Heart left ventricle (tissue), 13 donors: ENCODE results near the gene JUP.

Experiments
- POLR2A ChIP-seq, 2 donors: fragments of 450-650 bp; IDR thresholded peaks; one replicate each; pipeline ENCODE4 v1.6.1; 2017; ENCODE audit warnings: antibody characterized with exemption in 2 of 2, mild to moderate bottlenecking in 2 of 2, moderate library complexity in 2 of 2
- TF ChIP-seq, protein P1 (sequence below), 12 donors: fragments of 200-600 bp; sonication (generic) in 4 of 12; IDR thresholded peaks; one replicate each; pipeline versions ENCODE4 v1.5.0 to v1.8.0; 2018 to 2022; ENCODE audit warnings: antibody characterized with exemption in 12 of 12, mild to moderate bottlenecking in 5 of 12
- donor health status: ischemic (EF 13 %, LVEDD 7.1; RV severe dilation, severe dysfunction).
- donor health status: DM: no; HTN: yes; CAD: no.
- donor health status: DM: no; HTN: no; CAD: no.
- donor health status: ischemic (EF 25% LVEDD 6.9; RV normal size, moderate dysfunction).
- donor health status: ischemic (EF 25% LVEDD 5.7; RV mildly dilated, moderate dysfunction).
- donor health status: ischemic (EF 35%, LVEDD 5.7; RV mildly dilated, moderate dysfunction).
- donor health status: nonischemic (EF 11% LVEDD 7.7; RV severe dilation, severe dysfunction).
- donor health status: DM: yes; HTN: yes; CAD: no.
- donor health status: PGD.
- donor health status: ischemic (EF 29% LVEDD 5.4; RV normal size, mild dysfunction).
- donor health status: nonischemic (EF 23%, LVEDD 6.1; RV moderate dilation, normal function).

DNA sequence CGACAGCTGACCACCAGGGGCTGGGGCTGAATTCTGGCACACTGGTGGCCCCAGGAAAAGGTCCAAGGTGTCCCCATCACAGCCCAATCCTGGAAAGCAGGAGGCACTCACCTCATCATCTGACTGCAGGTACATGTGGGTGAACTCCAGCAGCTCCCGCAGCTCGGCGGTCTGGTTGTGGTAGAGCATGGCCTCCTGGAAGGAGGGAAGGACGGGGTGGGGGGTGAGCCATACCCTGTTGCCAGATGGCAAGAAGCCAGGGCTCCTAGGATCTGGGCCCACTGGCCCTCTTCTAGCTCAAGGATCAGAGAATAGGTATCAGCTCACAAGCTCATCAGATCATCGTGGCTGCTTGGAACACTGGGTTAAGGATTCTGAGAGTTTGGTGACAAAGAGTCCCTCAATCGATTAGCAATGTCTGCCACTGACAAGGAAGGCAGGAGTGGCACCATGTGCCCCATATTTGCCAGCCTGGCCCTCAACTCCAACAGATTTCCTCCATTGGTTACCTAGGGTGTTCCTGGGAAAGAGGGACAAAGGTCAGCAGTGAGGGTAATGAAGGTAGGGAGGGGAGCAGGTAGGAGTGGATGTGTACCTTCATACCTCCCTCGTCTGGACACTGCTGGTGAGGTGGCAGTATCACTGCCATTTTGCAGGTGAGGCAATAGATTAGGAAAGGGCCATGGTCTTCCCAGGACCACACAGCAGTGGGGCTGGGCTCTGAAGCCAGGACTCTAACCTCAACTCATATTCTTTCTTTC lies 20.4 kb upstream of the JUP start:
- TF ChIP-seq, protein P1, sequence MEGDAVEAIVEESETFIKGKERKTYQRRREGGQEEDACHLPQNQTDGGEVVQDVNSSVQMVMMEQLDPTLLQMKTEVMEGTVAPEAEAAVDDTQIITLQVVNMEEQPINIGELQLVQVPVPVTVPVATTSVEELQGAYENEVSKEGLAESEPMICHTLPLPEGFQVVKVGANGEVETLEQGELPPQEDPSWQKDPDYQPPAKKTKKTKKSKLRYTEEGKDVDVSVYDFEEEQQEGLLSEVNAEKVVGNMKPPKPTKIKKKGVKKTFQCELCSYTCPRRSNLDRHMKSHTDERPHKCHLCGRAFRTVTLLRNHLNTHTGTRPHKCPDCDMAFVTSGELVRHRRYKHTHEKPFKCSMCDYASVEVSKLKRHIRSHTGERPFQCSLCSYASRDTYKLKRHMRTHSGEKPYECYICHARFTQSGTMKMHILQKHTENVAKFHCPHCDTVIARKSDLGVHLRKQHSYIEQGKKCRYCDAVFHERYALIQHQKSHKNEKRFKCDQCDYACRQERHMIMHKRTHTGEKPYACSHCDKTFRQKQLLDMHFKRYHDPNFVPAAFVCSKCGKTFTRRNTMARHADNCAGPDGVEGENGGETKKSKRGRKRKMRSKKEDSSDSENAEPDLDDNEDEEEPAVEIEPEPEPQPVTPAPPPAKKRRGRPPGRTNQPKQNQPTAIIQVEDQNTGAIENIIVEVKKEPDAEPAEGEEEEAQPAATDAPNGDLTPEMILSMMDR (IDR thresholded peaks at IDR 0.05) = no peak
- no peak for TF ChIP-seq POLR2A (IDR thresholded peaks at IDR 0.05)
